Gastroesophageal sphincter (tissue), 3 donors: ENCODE results near the gene SNED1.

Experiments used
- CTCF ChIP-seq, 4 experiments: fragments of 200-600 bp in 2 of 4; fragments of 450-650 bp in 2 of 4; sonication (generic) in 1 of 4; IDR thresholded peaks; one replicate each; pipeline ENCODE4 v1.5.1; 2017 to 2019; ENCODE audit warnings: antibody characterized with exemption in 4 of 4, mild to moderate bottlenecking in 2 of 4, moderate library complexity in 2 of 4
- EP300 ChIP-seq: sonication (generic); formaldehyde crosslinking; IDR thresholded peaks from one replicate; pipeline ENCODE4 v1.6.1; 2017; ENCODE audit warnings: antibody characterized with exemption, mild to moderate bottlenecking
- POLR2A ChIP-seq, 2 donors: fragments of 450-650 bp; IDR thresholded peaks; one replicate each; pipeline ENCODE4 v1.6.1; 2017; ENCODE audit warnings: antibody characterized with exemption in 2 of 2, mild to moderate bottlenecking in 2 of 2, moderate library complexity in 1 of 2
- POLR2AphosphoS5 ChIP-seq: sonication (generic); formaldehyde crosslinking; IDR thresholded peaks from one replicate; pipeline ENCODE4 v1.6.1; 2017; ENCODE audit warnings: antibody characterized with exemption

GRCh38 chr2:240998706-240998994 is 232 bp downstream of the SNED1 start:
- no peak for TF ChIP-seq POLR2A (IDR thresholded peaks at IDR 0.05)
- TF ChIP-seq CTCF (IDR thresholded peaks at IDR 0.05): no peak
- TF ChIP-seq POLR2AphosphoS5: no peak
- no peak for TF ChIP-seq EP300
